Measurements from ENCODE around the gene IGFBP5. TPM values are rescaled to one million over a fixed set of nuclear protein-coding genes. Genes with fewer than 3 reads are reported as not detected.
A peak's percentile ranks its signal among the peaks of the same experiment; 100 is the strongest.

The IGFBP5 gene
- total RNA-seq, 4 donors from 2014 or later, result 178 to 1,859 (median 1,369) TPM

DNA sequence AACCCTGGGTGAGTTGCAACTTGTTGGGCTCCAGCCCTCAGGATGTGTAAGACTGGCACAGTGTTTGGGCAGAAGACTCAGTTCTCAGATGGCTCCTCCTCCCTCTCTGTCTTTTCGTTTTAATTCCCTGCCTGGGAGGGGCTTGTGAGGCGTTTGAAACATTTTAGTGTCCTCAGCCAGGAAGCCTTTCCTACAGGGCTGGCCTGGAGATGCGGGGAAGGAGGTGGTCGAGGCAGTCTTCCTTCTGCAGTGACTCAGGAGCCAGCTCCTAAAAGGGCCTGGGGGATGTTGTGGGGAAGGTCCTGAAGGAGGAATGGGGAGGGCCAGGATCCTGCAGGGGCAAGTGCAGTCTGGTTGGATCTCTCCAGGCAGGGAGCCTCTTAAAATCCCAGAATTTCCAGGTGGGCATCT is 22.1 kb upstream of the IGFBP5 start:
- no peaks in the 10 kb centered on the region for H3K36me3 ChIP-seq
- peaks cover 0 to 33% (median 0%) of the 10 kb centered on the region in 4 donors for H3K4me1 ChIP-seq
- no peak for TF ChIP-seq POLR2A (IDR thresholded peaks at IDR 0.05)
- TF ChIP-seq CTCF (IDR thresholded peaks at IDR 0.05), result no peak
- no peak for TF ChIP-seq EP300 (IDR thresholded peaks at IDR 0.05)
- no peak overlapping the region for H3K4me3 ChIP-seq
- H3K27ac ChIP-seq, result no peak overlapping the region
- 23 to 38% methylated on average over 4 of the region's 4 CpGs for WGBS, 2 donors
- DNase-seq (ENCODE audit: low spot score in 2 of 2), result no peak
- no peaks in the 10 kb centered on the region for H3K27me3 ChIP-seq
- no peaks in the 10 kb centered on the region for H3K9me3 ChIP-seq

DNA sequence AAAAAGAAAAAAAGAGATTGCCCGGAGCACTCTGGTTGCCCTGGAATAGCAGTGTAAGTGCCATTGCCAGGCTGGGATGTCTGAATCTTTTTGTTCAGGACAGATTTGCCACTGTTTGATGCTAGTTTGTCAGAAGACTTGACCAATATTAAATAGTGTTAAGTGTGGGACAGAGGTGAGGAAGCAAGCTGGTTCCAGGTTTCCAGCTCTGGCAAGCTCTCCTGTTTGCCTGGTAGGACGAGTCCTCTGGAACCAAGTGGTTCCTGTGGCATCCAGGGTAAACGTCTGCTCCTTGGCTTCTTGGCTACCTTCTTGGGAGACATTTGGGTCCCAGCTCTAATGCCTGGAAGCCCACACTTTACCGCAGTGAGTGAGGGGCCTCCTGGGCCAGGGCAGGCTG is 20.8 kb upstream of the IGFBP5 start:
- no peaks in the 10 kb centered on the region for H3K27me3 ChIP-seq
- peak overlapping the region in 2 of 4 donors; percentile 53 to 71 for H3K27ac ChIP-seq
- peaks cover 0 to 37% (median 0%) of the 10 kb centered on the region in 4 donors for H3K4me1 ChIP-seq
- no peaks in the 10 kb centered on the region for H3K36me3 ChIP-seq
- TF ChIP-seq EP300 (IDR thresholded peaks at IDR 0.05) (no peak), POLR2A (IDR thresholded peaks at IDR 0.05) (no peak), CTCF (IDR thresholded peaks at IDR 0.05) (no peak)
- 74 to 79% methylated on average over 4 of the region's 4 CpGs for WGBS, 2 donors
- DNase-seq (ENCODE audit: low spot score in 2 of 2), result no peak
- no peaks in the 10 kb centered on the region for H3K9me3 ChIP-seq
- H3K4me3 ChIP-seq, result no peak overlapping the region

DNA sequence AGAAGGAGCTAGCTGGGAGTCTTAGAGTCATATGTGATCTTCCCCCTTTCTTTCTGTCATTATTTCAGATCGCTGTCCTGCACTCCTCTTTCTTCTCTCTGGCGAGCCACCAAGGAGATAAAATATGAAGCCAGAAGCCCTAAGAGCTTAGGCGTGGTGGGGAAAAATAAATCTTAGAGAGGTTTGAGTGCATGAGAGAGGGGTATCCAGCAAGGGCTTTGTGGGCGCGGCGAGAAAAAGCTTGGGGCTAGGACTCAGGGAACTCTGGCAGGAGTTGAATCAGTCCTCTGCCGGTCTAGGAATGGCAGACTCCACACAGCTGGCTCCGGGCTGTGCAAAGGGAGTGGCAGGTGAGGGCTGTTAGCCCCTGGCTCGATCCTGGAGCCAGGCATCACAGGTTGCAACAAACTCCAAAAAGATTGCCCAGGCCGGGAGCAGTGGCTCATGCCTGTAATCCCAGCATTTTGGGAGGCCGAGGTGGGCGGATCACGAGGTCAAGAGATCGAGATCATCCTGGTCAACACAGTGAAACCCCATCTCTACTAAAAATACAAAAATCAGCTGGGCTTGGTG is 20.1 kb upstream of the IGFBP5 start:
- no peak for DNase-seq (ENCODE audit: low spot score in 2 of 2)
- Histone ChIP-seq H3K36me3 (no peaks in the 10 kb centered on the region), H3K9me3 (no peaks in the 10 kb centered on the region), H3K27me3 (no peaks in the 10 kb centered on the region), H3K4me3 (no peak overlapping the region), H3K4me1 (peaks cover 0 to 43% (median 0%) of the 10 kb centered on the region in 4 donors), H3K27ac (peak overlapping the region in 2 of 4 donors; percentile 53 to 71)
- TF ChIP-seq EP300 (IDR thresholded peaks at IDR 0.05) (no peak), POLR2A (IDR thresholded peaks at IDR 0.05) (no peak), CTCF (IDR thresholded peaks at IDR 0.05) (no peak)
- 70 to 75% methylated on average over 14 of the region's 14 CpGs for WGBS, 2 donors

- H3K4me3 ChIP-seq, result no peak overlapping the region
- TF ChIP-seq CTCF (IDR thresholded peaks at IDR 0.05) (no peak), EP300 (IDR thresholded peaks at IDR 0.05) (no peak), POLR2A (IDR thresholded peaks at IDR 0.05) (no peak)
- no peaks in the 10 kb centered on the region for H3K36me3 ChIP-seq
- no peak for DNase-seq (ENCODE audit: low spot score in 2 of 2)
- peak overlapping the region in 3 of 4 donors; percentile 11 to 71 (median 45) for H3K27ac ChIP-seq
- no peaks in the 10 kb centered on the region for H3K27me3 ChIP-seq
- H3K9me3 ChIP-seq, result peaks cover 0 to 4% (median 0%) of the 10 kb centered on the region in 4 donors
- 55 to 60% methylated on average over 3 of the region's 3 CpGs for WGBS, 2 donors
- H3K4me1 ChIP-seq, result peaks cover 0 to 51% (median 0%) of the 10 kb centered on the region in 4 donors
Measured at GRCh38 chr2:216714376-216714775, 19.0 kb upstream of the IGFBP5 start.

- Histone ChIP-seq H3K4me1 (peaks cover 0 to 51% (median 0%) of the 10 kb centered on the region in 4 donors), H3K27me3 (no peaks in the 10 kb centered on the region), H3K36me3 (no peaks in the 10 kb centered on the region), H3K4me3 (no peak overlapping the region), H3K27ac (peak overlapping the region in 3 of 4 donors; percentile 11 to 71 (median 67)), H3K9me3 (peaks cover 0 to 4% (median 0%) of the 10 kb centered on the region in 4 donors)
- peak; percentile 38 to 41 for DNase-seq (ENCODE audit: low spot score in 2 of 2)
- 23 to 28% methylated on average over 8 of the region's 8 CpGs for WGBS, 2 donors
- TF ChIP-seq POLR2A (IDR thresholded peaks at IDR 0.05) (no peak), EP300 (IDR thresholded peaks at IDR 0.05) (peak in 1 of 2 donors; percentile 34), CTCF (IDR thresholded peaks at IDR 0.05) (no peak)
Measured at GRCh38 chr2:216713691-216714336, 18.5 kb upstream of the IGFBP5 start.

Measured in tibial nerve (tissue), 4 donors.